T-helper 17 cell (primary cell): ENCODE data around the gene COMMD10. TPM values are rescaled to one million over a fixed set of nuclear protein-coding genes. Genes with fewer than 3 reads are reported as not detected.

Experiments
- ATAC-seq: fragments of 150-1000 bp; cut with Tn5 transposase; 2 replicates; pipeline ENCODE4 v1.10.0; 2021; ENCODE audit warnings: mild to moderate bottlenecking, moderate library complexity
- DNase-seq, 3 donors: peaks; one replicate each; pipeline versions ENCODE4 v3.0.0 to v3.0.0-alpha.2; 2020 to 2021
- H3K9me3 ChIP-seq: one replicate; pipeline ENCODE4 v1.7.0; 2013; ENCODE audit warnings: low read length, mild to moderate bottlenecking; ENCODE audit not compliant: control insufficient read depth, poor library complexity, severe bottlenecking
- H3K27ac Mint-ChIP-seq: one replicate; pipeline ENCODE4 v1.8.0; 2022; ENCODE audit warnings: mild to moderate bottlenecking, moderate library complexity, mixed read lengths
- H3K27me3 Mint-ChIP-seq: one replicate; pipeline ENCODE4 v1.8.0; 2022; ENCODE audit warnings: mixed read lengths
- H3K36me3 Mint-ChIP-seq: one replicate; pipeline ENCODE4 v1.8.0; 2022; ENCODE audit warnings: low read depth, mixed read lengths
- H3K4me1 Mint-ChIP-seq: one replicate; pipeline ENCODE4 v1.8.0; 2022; ENCODE audit warnings: mild to moderate bottlenecking, mixed read lengths
- H3K4me3 Mint-ChIP-seq: one replicate; pipeline ENCODE4 v1.8.0; 2022; ENCODE audit warnings: mild to moderate bottlenecking, moderate library complexity, mixed read lengths
- total RNA-seq, 4 donors: library from RNA in 2 of 4; stranded (reverse) in 2 of 4; gene quantifications; one replicate each; pipeline ENCODE4 v1.2.3 and lab custom pipeline; 2022 to 2026

COMMD10 gene
- total RNA-seq, 2 donors from 2014 or later, result 31.3 to 32.5 TPM

- DNase-seq (no peak), ATAC-seq (no peak)
- Mint-ChIP-seq H3K27me3 (no peaks in the 10 kb centered on the region), H3K36me3 (peaks cover 2% of the 10 kb centered on the region), H3K4me3 (no peak overlapping the region), H3K4me1 (peaks cover 8% of the 10 kb centered on the region), H3K27ac (no peak overlapping the region)
- no peaks in the 10 kb centered on the region for H3K9me3 ChIP-seq
These were observed 89.3 kb downstream of the COMMD10 start for GRCh38 chr5:116174111-116174510.

- no peak overlapping the region for H3K4me3 Mint-ChIP-seq
- no peaks in the 10 kb centered on the region for H3K9me3 ChIP-seq
- peaks cover 8% of the 10 kb centered on the region for H3K4me1 Mint-ChIP-seq
- H3K36me3 Mint-ChIP-seq, result peaks cover 2% of the 10 kb centered on the region
- no peak for ATAC-seq
- no peak for DNase-seq
- H3K27ac Mint-ChIP-seq, result no peak overlapping the region
- no peaks in the 10 kb centered on the region for H3K27me3 Mint-ChIP-seq
These were observed 91.3 kb downstream of the COMMD10 start for GRCh38 chr5:116176121-116176520.

GRCh38 chr5:116178925-116179324 is 94.1 kb downstream of the COMMD10 start:
- no peaks in the 10 kb centered on the region for H3K27me3 Mint-ChIP-seq
- peaks cover 8% of the 10 kb centered on the region for H3K4me1 Mint-ChIP-seq
- ATAC-seq (no peak), DNase-seq (no peak)
- H3K27ac Mint-ChIP-seq, result no peak overlapping the region
- no peak overlapping the region for H3K4me3 Mint-ChIP-seq
- peaks cover 2% of the 10 kb centered on the region for H3K36me3 Mint-ChIP-seq
- no peaks in the 10 kb centered on the region for H3K9me3 ChIP-seq

GRCh38 chr5:116209166-116209565 is 124.3 kb downstream of the COMMD10 start:
- DNase-seq (no peak), ATAC-seq (no peak)
- Mint-ChIP-seq H3K36me3 (no peaks in the 10 kb centered on the region), H3K4me1 (peaks cover 2% of the 10 kb centered on the region), H3K4me3 (no peak overlapping the region), H3K27me3 (no peaks in the 10 kb centered on the region), H3K27ac (no peak overlapping the region)
- no peaks in the 10 kb centered on the region for H3K9me3 ChIP-seq

GRCh38 chr5:116212225-116212624 is 127.4 kb downstream of the COMMD10 start:
- H3K4me3 Mint-ChIP-seq, result no peak overlapping the region

GRCh38 chr5:116216246-116216645 is 131.4 kb downstream of the COMMD10 start:
- H3K4me3 Mint-ChIP-seq, result no peak overlapping the region
- DNase-seq (no peak), ATAC-seq (no peak)
- H3K36me3 Mint-ChIP-seq, result no peaks in the 10 kb centered on the region
- no peaks in the 10 kb centered on the region for H3K4me1 Mint-ChIP-seq
- H3K9me3 ChIP-seq, result no peaks in the 10 kb centered on the region
- no peak overlapping the region for H3K27ac Mint-ChIP-seq
- no peaks in the 10 kb centered on the region for H3K27me3 Mint-ChIP-seq

More at GRCh38 chr5:116212225-116212624, 127.4 kb downstream of the COMMD10 start:
- DNase-seq (no peak), ATAC-seq (no peak)
- H3K9me3 ChIP-seq, result no peaks in the 10 kb centered on the region
- no peaks in the 10 kb centered on the region for H3K27me3 Mint-ChIP-seq
- no peak overlapping the region for H3K27ac Mint-ChIP-seq
- H3K36me3 Mint-ChIP-seq, result no peaks in the 10 kb centered on the region
- H3K4me1 Mint-ChIP-seq, result peaks cover 2% of the 10 kb centered on the region

- no peaks in the 10 kb centered on the region for H3K9me3 ChIP-seq
- ATAC-seq, result no peak
- H3K27me3 Mint-ChIP-seq, result no peaks in the 10 kb centered on the region
- no peak overlapping the region for H3K27ac Mint-ChIP-seq
- no peak for DNase-seq
- H3K4me1 Mint-ChIP-seq, result no peaks in the 10 kb centered on the region
- H3K4me3 Mint-ChIP-seq, result no peak overlapping the region
- H3K36me3 Mint-ChIP-seq, result peaks cover 2% of the 10 kb centered on the region
These were observed 140.6 kb downstream of the COMMD10 start for GRCh38 chr5:116225281-116225922.

GRCh38 chr5:116229131-116229689 is 144.4 kb downstream of the COMMD10 start:
- Mint-ChIP-seq H3K27me3 (no peaks in the 10 kb centered on the region), H3K4me3 (no peak overlapping the region), H3K4me1 (no peaks in the 10 kb centered on the region), H3K36me3 (peaks cover 2% of the 10 kb centered on the region), H3K27ac (no peak overlapping the region)
- ATAC-seq (no peak), DNase-seq (no peak)
- H3K9me3 ChIP-seq, result no peaks in the 10 kb centered on the region

GRCh38 chr5:116231288-116231687 is 146.5 kb downstream of the COMMD10 start:
- no peaks in the 10 kb centered on the region for H3K4me1 Mint-ChIP-seq
- H3K36me3 Mint-ChIP-seq, result no peaks in the 10 kb centered on the region
- H3K27ac Mint-ChIP-seq, result no peak overlapping the region
- H3K4me3 Mint-ChIP-seq, result no peak overlapping the region
- no peak for ATAC-seq
- no peaks in the 10 kb centered on the region for H3K27me3 Mint-ChIP-seq
- no peak for DNase-seq
- no peaks in the 10 kb centered on the region for H3K9me3 ChIP-seq

- DNase-seq, result no peak
- no peaks in the 10 kb centered on the region for H3K4me1 Mint-ChIP-seq
- no peaks in the 10 kb centered on the region for H3K27me3 Mint-ChIP-seq
- no peak overlapping the region for H3K4me3 Mint-ChIP-seq
- H3K36me3 Mint-ChIP-seq, result no peaks in the 10 kb centered on the region
- ATAC-seq, result no peak
- H3K9me3 ChIP-seq, result no peaks in the 10 kb centered on the region
- H3K27ac Mint-ChIP-seq, result no peak overlapping the region
These were observed 149.9 kb downstream of the COMMD10 start for GRCh38 chr5:116234681-116235080.

GRCh38 chr5:116237917-116238500 is 153.2 kb downstream of the COMMD10 start:
- Mint-ChIP-seq H3K27ac (no peak overlapping the region), H3K36me3 (peaks cover 7% of the 10 kb centered on the region), H3K27me3 (no peaks in the 10 kb centered on the region), H3K4me1 (no peaks in the 10 kb centered on the region), H3K4me3 (no peak overlapping the region)
- ATAC-seq, result no peak
- no peak for DNase-seq
- H3K9me3 ChIP-seq, result no peaks in the 10 kb centered on the region

- Mint-ChIP-seq H3K4me3 (no peak overlapping the region), H3K4me1 (no peaks in the 10 kb centered on the region), H3K36me3 (peaks cover 9% of the 10 kb centered on the region), H3K27me3 (no peaks in the 10 kb centered on the region), H3K27ac (no peak overlapping the region)
- ATAC-seq (no peak), DNase-seq (no peak)
- H3K9me3 ChIP-seq, result no peaks in the 10 kb centered on the region
These were observed 157.5 kb downstream of the COMMD10 start for GRCh38 chr5:116242343-116242742.

- Mint-ChIP-seq H3K27me3 (no peaks in the 10 kb centered on the region), H3K36me3 (peaks cover 8% of the 10 kb centered on the region), H3K4me1 (no peaks in the 10 kb centered on the region), H3K4me3 (no peak overlapping the region), H3K27ac (no peak overlapping the region)
- DNase-seq, result no peak
- no peak for ATAC-seq
- H3K9me3 ChIP-seq, result peaks cover 8% of the 10 kb centered on the region
These were observed 163.6 kb downstream of the COMMD10 start for GRCh38 chr5:116248432-116248831.

- no peak for ATAC-seq
- DNase-seq, result no peak
- peaks cover 8% of the 10 kb centered on the region for H3K9me3 ChIP-seq
- peaks cover 9% of the 10 kb centered on the region for H3K36me3 Mint-ChIP-seq
- no peaks in the 10 kb centered on the region for H3K27me3 Mint-ChIP-seq
- no peak overlapping the region for H3K27ac Mint-ChIP-seq
- no peak overlapping the region for H3K4me3 Mint-ChIP-seq
- H3K4me1 Mint-ChIP-seq, result no peaks in the 10 kb centered on the region
These were observed 164.8 kb downstream of the COMMD10 start for GRCh38 chr5:116249648-116250047.
